GM12891 (cell line): ENCODE results near the gene DRAM1.
"Not testable (repeated sequence)": the region's sequence is repeated elsewhere in the genome, so short reads cannot be mapped to it uniquely, and the experiment has no call there.

Source experiments
- DNase-seq: peaks from one replicate; pipeline ENCODE4 v3.0.0; 2011; ENCODE audit warnings: low spot score; ENCODE audit not compliant: insufficient read length
- FAIRE-seq: peaks from 2 replicates; lab custom pipeline; 2011; peaks lifted over from hg19 to GRCh38; lab: Jason Lieb, UNC
- PAX5 ChIP-seq: IDR thresholded peaks from 2 replicates; pipeline ENCODE4 v1.6.1; 2011; ENCODE audit warnings: low read length, moderate library complexity, mild to moderate bottlenecking; ENCODE audit not compliant: insufficient read depth, severe bottlenecking
- POLR2A ChIP-seq: IDR thresholded peaks from 2 replicates; pipeline ENCODE4 v1.6.1; 2011; ENCODE audit warnings: low read depth, low read length, control low read depth
- POLR2AphosphoS5 ChIP-seq: IDR thresholded peaks from 2 replicates; pipeline ENCODE4 v1.6.1; 2011; ENCODE audit warnings: low read depth, low read length, control low read depth
- POU2F2 ChIP-seq: IDR thresholded peaks from 2 replicates; pipeline ENCODE4 v1.6.1; 2011; ENCODE audit warnings: low read depth, mild to moderate bottlenecking, control low read depth, low read length, moderate library complexity
- SPI1 ChIP-seq: IDR thresholded peaks from 2 replicates; pipeline ENCODE4 v1.6.1; 2011; ENCODE audit warnings: low read depth, low read length, control low read depth
- TAF1 ChIP-seq: IDR thresholded peaks from 2 replicates; pipeline ENCODE4 v1.6.1; 2011; ENCODE audit warnings: low read depth, low read length, control low read depth

Gene DRAM1

GRCh38 chr12:101857043-101857558 lies 20.3 kb upstream of the DRAM1 start:
- FAIRE-seq = peak; percentile 35
- no peak for TF ChIP-seq POU2F2
- TF ChIP-seq SPI1 = no peak
- TF ChIP-seq PAX5 = no peak
- no peak for TF ChIP-seq TAF1
- no peak for TF ChIP-seq POLR2AphosphoS5
- TF ChIP-seq POLR2A = no peak
- no peak for DNase-seq

GRCh38 chr12:101858361-101858760 lies 19.0 kb upstream of the DRAM1 start:
- no peak for TF ChIP-seq SPI1
- no peak for TF ChIP-seq POU2F2
- TF ChIP-seq POLR2AphosphoS5 = no peak
- TF ChIP-seq TAF1 = no peak
- no peak for TF ChIP-seq POLR2A
- no peak for TF ChIP-seq PAX5
- FAIRE-seq (no peak), DNase-seq (no peak)

GRCh38 chr12:101859664-101860607 lies 17.4 kb upstream of the DRAM1 start:
- FAIRE-seq (peak; percentile 9), DNase-seq (no peak)
- TF ChIP-seq SPI1 = peak; percentile 41
- no peak for TF ChIP-seq POLR2A
- TF ChIP-seq TAF1 = no peak

- not testable (repeated sequence) for DNase-seq
- peak; percentile 5 for FAIRE-seq
Observed at GRCh38 chr12:101861688-101862087, 15.7 kb upstream of the DRAM1 start.

GRCh38 chr12:101862245-101862644 lies 15.1 kb upstream of the DRAM1 start:
- TF ChIP-seq POLR2A = no peak
- no peak for TF ChIP-seq SPI1
- TF ChIP-seq PAX5 = no peak
- TF ChIP-seq TAF1 = no peak
- no peak for TF ChIP-seq POLR2AphosphoS5
- no peak for TF ChIP-seq POU2F2
- FAIRE-seq (no peak), DNase-seq (no peak)

GRCh38 chr12:101863981-101864380 lies 13.4 kb upstream of the DRAM1 start:
- TF ChIP-seq POLR2AphosphoS5 = no peak
- no peak for TF ChIP-seq SPI1
- TF ChIP-seq PAX5 = no peak
- no peak for TF ChIP-seq TAF1
- TF ChIP-seq POU2F2 = no peak
- no peak for TF ChIP-seq POLR2A
- DNase-seq (no peak), FAIRE-seq (no peak)

GRCh38 chr12:101866615-101867373 lies 10.6 kb upstream of the DRAM1 start:
- no peak for TF ChIP-seq POU2F2
- no peak for TF ChIP-seq PAX5
- no peak for TF ChIP-seq POLR2AphosphoS5
- TF ChIP-seq SPI1 = no peak
- no peak for TF ChIP-seq POLR2A
- TF ChIP-seq TAF1 = no peak
- FAIRE-seq (no peak), DNase-seq (no peak)

GRCh38 chr12:101867619-101868018 lies 9.8 kb upstream of the DRAM1 start:
- DNase-seq, FAIRE-seq: not testable (repeated sequence)

- TF ChIP-seq POLR2AphosphoS5 = no peak
- TF ChIP-seq POLR2A = no peak
- FAIRE-seq (no peak), DNase-seq (no peak)
Observed at GRCh38 chr12:101870925-101871324, 6.5 kb upstream of the DRAM1 start.

- FAIRE-seq = no peak
- no peak for TF ChIP-seq POLR2AphosphoS5
- TF ChIP-seq SPI1 = no peak
- TF ChIP-seq POLR2A = no peak
- TF ChIP-seq TAF1 = no peak
- no peak for TF ChIP-seq POU2F2
- TF ChIP-seq PAX5 = no peak
- DNase-seq = no peak
Observed at GRCh38 chr12:101875162-101875561, 2.2 kb upstream of the DRAM1 start.
